ENCODE data around the gene FAM184A. TPM values are rescaled to one million over a fixed set of nuclear protein-coding genes. Genes with fewer than 3 reads are reported as not detected.

The FAM184A gene
- total and polyA plus RNA-seq, 10 of the 15 experiments (the other 5 are each of a cell fraction or from before 2014, with no cell fraction given): 0.15 to 0.23 TPM; not detected in 8

GRCh38 chr6:118934461-118935330, 143.8 kb downstream of the FAM184A start, which contains the start of gene MCM9 (continued):
- TF ChIP-seq CUX1 (IDR thresholded peaks at IDR 0.05; ENCODE audit: insufficient replicate concordance, low read depth, low read length) (no peak), ZBTB4 (CRISPR knock-in tag; IDR thresholded peaks at IDR 0.05) (no peak), CREM (IDR thresholded peaks at IDR 0.05; ENCODE audit: low read depth) (no peak), BCLAF1 (IDR thresholded peaks at IDR 0.05) (no peak), SMARCA5 (IDR thresholded peaks at IDR 0.05) (peak; percentile 27; the same call in 1 of the 2 replicates), RFX5 (IDR thresholded peaks at IDR 0.05; ENCODE audit: low read depth, low read length) (no peak), REST (IDR thresholded peaks at IDR 0.05; ENCODE audit: low read depth, low read length) (no peak), SIX5 (IDR thresholded peaks at IDR 0.05; ENCODE audit: low read depth, low read length, severe bottlenecking) (no peak), TBL1XR1 (IDR thresholded peaks at IDR 0.05; ENCODE audit: low read depth, low read length) (no peak), ZSCAN29 (IDR thresholded peaks at IDR 0.05) (no peak), RCOR1 (conservative IDR thresholded peaks at IDR 0.05; ENCODE audit: low read depth, low read length) (peak; percentile 74; the same call in 1 of the 2 replicates)

All from GM12878 (cell line).